K562 (cell line): ENCODE data around the gene PPP1R14C. TPM values are rescaled to one million over a fixed set of nuclear protein-coding genes. Genes with fewer than 3 reads are reported as not detected.

ENCODE experiments used
- CREBBP ChIP-seq: IDR thresholded peaks from one replicate; pipeline ENCODE4 v1.6.1; 2012; ENCODE audit warnings: low read depth, mild to moderate bottlenecking, control low read depth, inconsistent platforms, low read length
- MCM3 ChIP-seq: fragments of 450-650 bp; IDR thresholded peaks from 2 replicates; pipeline ENCODE4 v1.6.1; 2016
- MEIS2 ChIP-seq: fragments of 450-650 bp; IDR thresholded peaks from 2 replicates; pipeline ENCODE4 v1.6.1; 2014; ENCODE audit warnings: mild to moderate bottlenecking; ENCODE audit not compliant: partially characterized antibody
- NFXL1 ChIP-seq: fragments of 450-650 bp; formaldehyde crosslinking; IDR thresholded peaks from 2 replicates; pipeline ENCODE4 v1.4.0; 2021; ENCODE audit warnings: mild to moderate bottlenecking
- SAFB2 ChIP-seq: fragments of 200-400 bp; formaldehyde crosslinking; IDR thresholded peaks from 2 replicates; pipeline ENCODE4 v1.6.1; 2018; ENCODE audit warnings: borderline replicate concordance, low read length, low read depth, moderate library complexity; ENCODE audit not compliant: severe bottlenecking
- SAP30 ChIP-seq: fragments of 200-600 bp; sonication (generic); IDR thresholded peaks from 2 replicates; pipeline ENCODE4 v1.6.1; 2012; ENCODE audit warnings: borderline replicate concordance, low read depth, mild to moderate bottlenecking, moderate library complexity, low read length, control low read depth, inconsistent platforms; ENCODE audit not compliant: insufficient read depth, poor library complexity, severe bottlenecking
- SMAD1 ChIP-seq: fragments of 150-350 bp; IDR thresholded peaks from 2 replicates; pipeline ENCODE4 v1.6.1; 2014; ENCODE audit warnings: low read length, low read depth; ENCODE audit not compliant: partially characterized antibody
- SRSF3 ChIP-seq: fragments of 200-400 bp; formaldehyde crosslinking; IDR thresholded peaks from 2 replicates; pipeline ENCODE4 v1.6.1; 2016; ENCODE audit warnings: mild to moderate bottlenecking, low read length, moderate library complexity; ENCODE audit not compliant: insufficient read depth
- ZBTB11 ChIP-seq, 3 experiments: fragments of 200-800 bp in 1 of 3; fragments of 250-450 bp in 1 of 3; fragments of 450-650 bp in 1 of 3; sonication (Bioruptor Pico) in 1 of 3; sonication (Bioruptor generic) in 1 of 3; formaldehyde crosslinking in 1 of 3; IDR thresholded peaks; 2 replicates each; pipeline versions ENCODE4 v1.6.1 to v1.8.0; 2016 to 2022; ENCODE audit warnings: mild to moderate bottlenecking in 2 of 3, missing genetic modification characterization in 2 of 3, missing compliant biosample characterization in 1 of 3, moderate library complexity in 1 of 3
- ZC3H8 ChIP-seq: fragments of 450-650 bp; IDR thresholded peaks from 2 replicates; pipeline ENCODE4 v1.6.1; 2017
- ZNF24 ChIP-seq: fragments of 450-650 bp; IDR thresholded peaks from 2 replicates; pipeline ENCODE4 v1.6.1; 2016
- ZNF347 ChIP-seq: fragments of 450-650 bp; formaldehyde crosslinking; IDR thresholded peaks from 2 replicates; pipeline ENCODE4 v1.4.0; 2020; ENCODE audit warnings: low read depth, mild to moderate bottlenecking, moderate library complexity
- ZNF583 ChIP-seq: fragments of 250-450 bp; sonication (Bioruptor Pico); IDR thresholded peaks from 2 replicates; pipeline ENCODE4 v1.4.0; 2020
- ZNF584 ChIP-seq: fragments of 200-800 bp; sonication (Bioruptor generic); IDR thresholded peaks from 2 replicates; pipeline ENCODE4 v1.6.1; 2016; ENCODE audit warnings: low read depth, mild to moderate bottlenecking, missing genetic modification characterization, missing compliant biosample characterization
- ZNF639 ChIP-seq, 2 experiments: fragments of 200-800 bp in 1 of 2; sonication (Bioruptor generic) in 1 of 2; sonication (generic) in 1 of 2; formaldehyde crosslinking in 1 of 2; IDR thresholded peaks in 1 of 2; conservative IDR thresholded peaks in 1 of 2; 2 replicates each; pipeline versions ENCODE4 v1.5.0 to v1.6.1; 2016 to 2020; ENCODE audit warnings: missing compliant biosample characterization in 1 of 2, missing genetic modification characterization in 1 of 2, missing genetic modification reagents in 1 of 2
- ZNF740 ChIP-seq, 3 experiments: fragments of 200-800 bp in 1 of 3; sonication (Bioruptor generic) in 1 of 3; sonication (generic) in 1 of 3; formaldehyde crosslinking in 1 of 3; IDR thresholded peaks; 2 replicates each; pipeline versions ENCODE4 v1.6.1 to v1.8.0; 2016 to 2022; ENCODE audit warnings: mild to moderate bottlenecking in 2 of 3, missing compliant biosample characterization in 2 of 3, missing genetic modification characterization in 2 of 3, missing genetic modification reagents in 1 of 3
- polyA plus RNA-seq, 8 experiments: library from polyadenylated mRNA; depleted of rRNA in 4 of 8; stranded (reverse) in 5 of 8; unstranded in 3 of 8; fragments of >200 nt; fragmentation: Nextera tagmentation in 2 of 8; fragmentation: Illumina TruSeq in 1 of 8; extraction: Ambion mirVana in 2 of 8; extraction: Trizol in 1 of 8; gene quantifications; 2 replicates each; pipeline versions ENCODE4 v1.2.1 to v1.2.3, GENCODE V29; 2011 to 2014; ENCODE audit warnings: inconsistent platforms in 1 of 8, missing spikeins in 1 of 8
- total RNA-seq, 7 experiments: library from RNA; depleted of rRNA in 6 of 7; stranded (reverse); fragments of >200 nt in 6 of 7; fragmentation: Illumina TruSeq in 2 of 7; extraction: Trizol in 2 of 7; gene quantifications; 2 replicates each; pipeline versions ENCODE4 v1.2.1 to v1.2.3, GENCODE V29; 2011 to 2021; ENCODE audit warnings: low replicate concordance in 1 of 7
- TF ChIP-seq, protein P1 (sequence below), 2 experiments: fragments of 450-650 bp in 1 of 2; sonication (generic) in 1 of 2; formaldehyde crosslinking in 1 of 2; IDR thresholded peaks in 1 of 2; conservative IDR thresholded peaks in 1 of 2; 2 replicates each; pipeline versions ENCODE4 v1.6.1 to v1.8.1; 2016 to 2023; ENCODE audit warnings: mild to moderate bottlenecking in 2 of 2, moderate library complexity in 2 of 2, inconsistent platforms in 1 of 2, missing genetic modification reagents in 1 of 2

The PPP1R14C gene
- total and polyA plus RNA-seq, 9 of the 15 experiments (the other 6 are each of a cell fraction or from before 2014, with no cell fraction given), result 4.5 to 16.6 (median 11.9) TPM

- TF ChIP-seq ZBTB11 (CRISPR knock-in tag; IDR thresholded peaks at IDR 0.05), result peak in 1 of 3 experiments; percentile 62; a peak in 1 of 6 replicates
- no peak for TF ChIP-seq CREBBP
- TF ChIP-seq ZNF740 (CRISPR knock-in tag; IDR thresholded peaks at IDR 0.05), result no peak
- TF ChIP-seq ZNF740 (tag; IDR thresholded peaks at IDR 0.05), result no peak
- 0 out of 2 replicates have a peak, but pooled peaks have one; percentile 22 for TF ChIP-seq ZNF583
- TF ChIP-seq SMAD1, result peak; percentile 41
- TF ChIP-seq NFXL1 (CRISPR knock-in tag), result no peak
- TF ChIP-seq ZNF584 (CRISPR knock-in tag), result no peak
- TF ChIP-seq, protein P1, sequence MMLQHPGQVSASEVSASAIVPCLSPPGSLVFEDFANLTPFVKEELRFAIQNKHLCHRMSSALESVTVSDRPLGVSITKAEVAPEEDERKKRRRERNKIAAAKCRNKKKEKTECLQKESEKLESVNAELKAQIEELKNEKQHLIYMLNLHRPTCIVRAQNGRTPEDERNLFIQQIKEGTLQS (IDR thresholded peaks at IDR 0.05), result peak; percentile 79
- TF ChIP-seq, protein P1 (CRISPR knock-in tag; conservative IDR thresholded peaks at IDR 0.05), result no peak; the same call in 1 of the 2 replicates
- no peak; the same call in 1 of the 2 replicates for TF ChIP-seq ZNF24
- no peak for TF ChIP-seq MCM3
- TF ChIP-seq SRSF3, result no peak
- TF ChIP-seq ZC3H8, result 0 out of 2 replicates have a peak, but pooled peaks have one; percentile 12
- no peak for TF ChIP-seq SAP30
- no peak for TF ChIP-seq ZNF347
- TF ChIP-seq ZNF639 (CRISPR knock-in tag; conservative IDR thresholded peaks at IDR 0.05 in 1 of 2, IDR thresholded peaks at IDR 0.05 in 1 of 2), result peak in 1 of 2 experiments; percentile 19; a peak in 1 of 4 replicates
- peak; percentile 95 for TF ChIP-seq MEIS2
- no peak for TF ChIP-seq SAFB2
Observed at GRCh38 chr6:150150821-150151646, 8.2 kb downstream of the PPP1R14C start (continued).
